ENCODE measurements around the gene QSER1. TPM values are rescaled to one million over a fixed set of nuclear protein-coding genes. Genes with fewer than 3 reads are reported as not detected.
"Not testable (repeated sequence)": the region's sequence is repeated elsewhere in the genome, so short reads cannot be mapped to it uniquely, and the experiment has no call there.

QSER1 gene
- total and polyA plus RNA-seq, 3 donors from 2014 or later = 18.1 to 42.7 (median 35.4) TPM

DNA sequence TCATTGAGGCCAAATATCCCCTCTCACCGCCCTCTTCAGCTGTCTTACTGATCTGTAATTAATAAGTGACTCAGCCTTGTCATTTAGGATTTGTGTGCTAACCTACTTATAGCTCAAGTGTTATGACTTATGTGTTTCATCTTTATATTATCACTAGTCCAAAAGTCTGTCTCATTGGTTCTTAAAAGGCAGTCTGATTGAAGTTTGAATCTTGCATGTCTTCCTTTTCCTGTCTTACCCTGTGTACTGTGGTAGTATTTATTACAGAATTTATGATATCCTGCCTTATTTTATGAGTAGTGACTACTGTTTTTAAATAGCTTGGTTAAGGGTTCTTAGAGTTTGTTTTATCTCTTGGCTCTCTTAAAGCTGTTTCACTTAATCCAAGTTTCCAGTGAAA lies 129.3 kb downstream of the QSER1 start:
- no peaks in the 10 kb centered on the region for H3K4me1 ChIP-seq
- intact Hi-C loops (cut with DNase I; ENCODE audit: low total_unique reads) = no loop called here
- H3K9me3 ChIP-seq = no peaks in the 10 kb centered on the region
- no peak overlapping the region for H3K27ac ChIP-seq
- TF ChIP-seq CTCF (IDR thresholded peaks at IDR 0.05) = no peak
- TF ChIP-seq POLR2A (IDR thresholded peaks at IDR 0.05) = no peak
- no peak for DNase-seq
- H3K4me3 ChIP-seq = no peak overlapping the region
- no peaks in the 10 kb centered on the region for H3K27me3 ChIP-seq
- H3K36me3 ChIP-seq (ENCODE audit: low read depth, missing control alignments) = no peaks in the 10 kb centered on the region
- WGBS, 2 donors = 44 to 60% methylated on average over 1 of the region's 1 CpG

DNA sequence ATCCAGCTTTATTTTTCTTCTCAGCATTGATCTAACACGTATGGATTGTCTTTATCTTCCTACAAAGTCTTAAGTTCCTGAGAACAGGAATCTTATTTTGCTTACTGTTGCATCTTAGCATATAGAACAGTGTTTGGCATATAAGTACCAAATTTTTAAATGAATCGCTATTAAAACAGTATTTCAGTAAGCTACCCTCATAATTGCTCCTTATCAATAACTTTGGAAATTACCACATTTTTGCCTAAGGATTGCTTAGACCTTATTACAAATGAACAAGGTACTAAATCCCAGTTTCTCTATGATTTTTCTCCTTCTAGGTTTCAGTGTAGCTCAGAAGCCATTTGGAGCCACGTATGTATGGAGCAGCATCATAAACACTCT lies 132.7 kb downstream of the QSER1 start:
- TF ChIP-seq CTCF (IDR thresholded peaks at IDR 0.05) (no peak), POLR2A (IDR thresholded peaks at IDR 0.05) (no peak)
- H3K4me1 ChIP-seq = no peaks in the 10 kb centered on the region
- DNase-seq = no peak
- no peak overlapping the region for H3K27ac ChIP-seq
- intact Hi-C loops (cut with DNase I; ENCODE audit: low total_unique reads) = no loop called here
- no peaks in the 10 kb centered on the region for H3K36me3 ChIP-seq (ENCODE audit: low read depth, missing control alignments)
- H3K27me3 ChIP-seq = no peaks in the 10 kb centered on the region
- no peak overlapping the region for H3K4me3 ChIP-seq
- 86 to 89% methylated on average over 3 of the region's 3 CpGs for WGBS, 2 donors
- H3K9me3 ChIP-seq = no peaks in the 10 kb centered on the region

DNA sequence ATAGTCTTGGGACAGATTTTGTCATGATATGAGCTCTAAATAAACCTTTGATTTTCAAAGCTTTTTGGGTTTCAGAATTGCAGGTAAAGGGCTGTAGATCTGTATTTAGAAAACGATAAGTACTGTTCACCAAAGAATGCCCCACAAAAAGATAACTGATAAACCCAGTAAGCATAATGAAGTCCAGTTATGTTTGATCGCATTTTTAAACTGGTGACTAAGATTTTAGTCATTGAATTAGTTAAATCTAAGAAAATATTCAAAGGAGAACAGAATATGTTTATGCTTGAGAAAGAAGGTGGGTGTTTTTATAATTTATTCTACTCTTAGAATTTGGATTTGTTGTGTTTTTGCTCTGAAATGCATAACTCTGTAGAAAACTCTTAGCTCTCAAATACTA lies 134.6 kb downstream of the QSER1 start:
- Histone ChIP-seq H3K9me3 (no peaks in the 10 kb centered on the region), H3K27ac (no peak overlapping the region), H3K36me3 (ENCODE audit: low read depth, missing control alignments) (no peaks in the 10 kb centered on the region), H3K27me3 (no peaks in the 10 kb centered on the region), H3K4me3 (no peak overlapping the region), H3K4me1 (no peaks in the 10 kb centered on the region)
- TF ChIP-seq CTCF (IDR thresholded peaks at IDR 0.05) = no peak
- TF ChIP-seq POLR2A (IDR thresholded peaks at IDR 0.05) = no peak
- intact Hi-C loops (cut with DNase I; ENCODE audit: low total_unique reads) = no loop called here
- WGBS, 2 donors = 83 to 88% methylated on average over 2 of the region's 2 CpGs
- no peak for DNase-seq

GRCh38 chr11:33027846-33028536 lies 135.4 kb downstream of the QSER1 start:
- H3K27me3 ChIP-seq = no peaks in the 10 kb centered on the region
- TF ChIP-seq CTCF (IDR thresholded peaks at IDR 0.05) (no peak), POLR2A (IDR thresholded peaks at IDR 0.05) (no peak)
- H3K9me3 ChIP-seq = no peaks in the 10 kb centered on the region
- no peak overlapping the region for H3K27ac ChIP-seq
- DNase-seq = no peak
- WGBS, 2 donors = 71 to 72% methylated on average over 4 of the region's 4 CpGs
- intact Hi-C loops (cut with DNase I; ENCODE audit: low total_unique reads) = no loop called here
- no peaks in the 10 kb centered on the region for H3K4me1 ChIP-seq
- no peaks in the 10 kb centered on the region for H3K36me3 ChIP-seq (ENCODE audit: low read depth, missing control alignments)
- no peak overlapping the region for H3K4me3 ChIP-seq

- intact Hi-C loops (cut with DNase I; ENCODE audit: low total_unique reads) = no loop called here
These were observed 135.9 kb downstream of the QSER1 start for GRCh38 chr11:33028537-33028914.

DNA sequence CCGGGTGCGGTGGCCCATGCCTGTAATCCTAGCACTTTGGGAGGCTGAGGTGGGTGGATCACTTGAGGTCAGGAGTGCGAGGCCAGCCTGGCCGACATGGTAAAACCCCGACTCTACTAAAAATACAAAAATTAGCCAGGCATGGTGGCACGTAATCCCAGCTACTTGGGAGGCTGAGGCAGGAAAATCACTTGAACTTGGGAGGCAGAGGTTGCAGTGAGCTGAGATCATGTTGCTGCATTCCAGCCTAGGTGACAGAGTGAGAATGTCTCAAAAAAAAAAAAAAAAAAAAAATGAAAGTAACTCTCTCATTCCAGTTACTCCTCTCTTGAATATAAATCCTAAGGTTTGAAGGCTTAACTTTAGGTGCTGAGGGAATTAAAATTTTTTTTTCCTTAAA lies 136.6 kb downstream of the QSER1 start:
- H3K27ac ChIP-seq; H3K9me3 ChIP-seq; H3K4me1 ChIP-seq; H3K36me3 ChIP-seq (ENCODE audit: low read depth, missing control alignments); H3K27me3 ChIP-seq; DNase-seq; H3K4me3 ChIP-seq; intact Hi-C loops (cut with DNase I; ENCODE audit: low total_unique reads): not testable (repeated sequence)
- 89 to 93% methylated on average over 6 of the region's 6 CpGs for WGBS, 2 donors

More at GRCh38 chr11:33028537-33028914, 135.9 kb downstream of the QSER1 start:
- no peaks in the 10 kb centered on the region for H3K27me3 ChIP-seq
- no peak overlapping the region for H3K4me3 ChIP-seq
- DNase-seq = no peak
- no peak overlapping the region for H3K27ac ChIP-seq
- H3K4me1 ChIP-seq = no peaks in the 10 kb centered on the region
- no peaks in the 10 kb centered on the region for H3K9me3 ChIP-seq
- WGBS, 2 donors = 75% methylated on average over 2 of the region's 2 CpGs
- TF ChIP-seq POLR2A (IDR thresholded peaks at IDR 0.05) (no peak), CTCF (IDR thresholded peaks at IDR 0.05) (no peak)
- H3K36me3 ChIP-seq (ENCODE audit: low read depth, missing control alignments) = no peaks in the 10 kb centered on the region

All from testis (tissue), 3 donors.